ENCODE results near the gene UQCC2. TPM values are rescaled to one million over a fixed set of nuclear protein-coding genes. Genes with fewer than 3 reads are reported as not detected.

UQCC2 gene
- total and polyA plus RNA-seq, 2 of the 8 experiments (the other 6 are each of a cell fraction or from before 2014, with no cell fraction given), result 52.1 to 104 TPM

GRCh38 chr6:33662318-33662717 lies 49.2 kb downstream of the UQCC2 start:
- no peaks in the 10 kb centered on the region for H3K79me1 ChIP-seq (ENCODE audit: low read depth, low read length)
- peaks cover 3 to 7% (median 3%) of the 10 kb centered on the region in 4 experiments; a peak in 6 of 8 replicates for H3K36me3 ChIP-seq (ENCODE audit: control insufficient read depth in 2 of 4, insufficient read depth in 4 of 4, low read length in 3 of 4)
- no peak overlapping the region for H2AK5ac ChIP-seq (ENCODE audit: low read depth, low read length)
- no peak overlapping the region for H3K23ac ChIP-seq (ENCODE audit: insufficient read length)
- H3K27me3 ChIP-seq (replicated peaks in 1 of 4; ENCODE audit: control insufficient read depth in 3 of 4, extremely low read depth in 1 of 4, insufficient read depth in 3 of 4, low read length in 3 of 4), result no peaks in the 10 kb centered on the region
- WGBS, 2 experiments (ENCODE audit: extremely low coverage in 1 of 2, insufficient coverage in 1 of 2, insufficient read length in 1 of 2, insufficient replicate concordance in 2 of 2, low coverage in 1 of 2, low lambda C conversion rate in 2 of 2, missing lambda C conversion rate in 1 of 2), result 84% methylated on average over 11 of the region's 11 CpGs; no CpG with 5 or more reads in 1 of the 2 experiments
- no peak overlapping the region for H2BK20ac ChIP-seq (ENCODE audit: low read length)
- no peak for DNase-seq (ENCODE audit: low read depth in 1 of 2, low spot score in 2 of 2)
- H3K27ac ChIP-seq (ENCODE audit: low read depth, low read length), result no peak overlapping the region
- H3K4me2 ChIP-seq (ENCODE audit: insufficient read depth in 1 of 2, low read depth in 2 of 2, low read length in 2 of 2), result no peak overlapping the region
- POLR2A ChIA-PET (ENCODE audit: partially characterized antibody), result interaction anchor here (0.7 kb wide), 1 partner anchor 72 kb away, joined by 3 read pairs; no protein-coding TSS in a partner anchor
- CTCF ChIA-PET (ENCODE audit: partially characterized antibody), result interaction anchor here (0.7 to 12.7 kb wide), 6 partner anchors 7 to 438 kb away, joined by 3 to 102 read pairs (median 4); no protein-coding TSS in a partner anchor
- no peak overlapping the region for H2BK12ac ChIP-seq (ENCODE audit: low read depth, low read length)
- H3K4ac ChIP-seq (replicated peaks; ENCODE audit: insufficient read length, low read depth, low read length), result no peak overlapping the region
- H4K5ac ChIP-seq (ENCODE audit: insufficient read length, low read depth, low read length), result no peak overlapping the region
- no peak overlapping the region for H2BK15ac ChIP-seq (ENCODE audit: low read length)
- no peaks in the 10 kb centered on the region for H3K23me2 ChIP-seq (ENCODE audit: low read depth, low read length)
- no peak for FAIRE-seq
- no peak overlapping the region for H2BK120ac ChIP-seq (replicated peaks; ENCODE audit: low read depth, low read length)
- H3K18ac ChIP-seq (ENCODE audit: extremely low read depth, low read length), result no peak overlapping the region
- H3K56ac ChIP-seq (replicated peaks; ENCODE audit: insufficient read length, low read depth, low read length), result no peak overlapping the region
- no peak overlapping the region for H3K4me3 ChIP-seq (ENCODE audit: extremely low read depth in 1 of 4, insufficient read depth in 2 of 4, low read depth in 3 of 4, low read length in 4 of 4)
- peaks cover 0 to 5% of the 10 kb centered on the region in 2 experiments for H4K20me1 ChIP-seq (replicated peaks in 1 of 2; ENCODE audit: control insufficient read depth in 1 of 2, insufficient read depth in 2 of 2, low read length in 2 of 2)
- H3K9me3 ChIP-seq (ENCODE audit: insufficient read depth in 2 of 2, low read depth in 1 of 2, low read length in 1 of 2), result no peaks in the 10 kb centered on the region
- H3K79me2 ChIP-seq (ENCODE audit: control insufficient read depth in 1 of 2, insufficient read depth in 2 of 2, low read length in 2 of 2), result no peaks in the 10 kb centered on the region
- no peak overlapping the region for H4K91ac ChIP-seq (replicated peaks; ENCODE audit: insufficient read length, low read length)
- H3K4me1 ChIP-seq (replicated peaks in 1 of 4; ENCODE audit: control insufficient read depth in 3 of 4, insufficient read depth in 4 of 4, low read length in 3 of 4), result 0 out of 7 replicates have a peak, but pooled peaks cover 0 to 3% (median 0%) of the 10 kb centered on the region in 4 experiments
- no peak overlapping the region for H2BK5ac ChIP-seq (ENCODE audit: low read depth, low read length)
- H3K14ac ChIP-seq (ENCODE audit: insufficient read length), result no peak overlapping the region
- H4K8ac ChIP-seq (ENCODE audit: extremely low read depth, insufficient read depth, low read length), result peak overlapping the region; percentile 46; the same call in 1 of the 2 replicates
- no peak overlapping the region for H3K9ac ChIP-seq (replicated peaks in 1 of 4; ENCODE audit: extremely low read depth in 1 of 4, low read depth in 3 of 4, low read length in 3 of 4)
- H2AFZ ChIP-seq (ENCODE audit: low read length), result no peak overlapping the region
- TF ChIP-seq RFX5 (IDR thresholded peaks at IDR 0.05; ENCODE audit: borderline replicate concordance, low read depth, low read length) (no peak), YY1 (IDR thresholded peaks at IDR 0.05; ENCODE audit: low read depth, low read length) (no peak), CEBPB (IDR thresholded peaks at IDR 0.05; ENCODE audit: low read depth, low read length) (no peak), FOSL1 (IDR thresholded peaks at IDR 0.05; ENCODE audit: insufficient read depth, low read depth, low read length) (no peak), CHD1 (IDR thresholded peaks at IDR 0.05; ENCODE audit: low read depth, low read length) (no peak), POLR2A (IDR thresholded peaks at IDR 0.05; ENCODE audit: control extremely low read depth in 1 of 2, low read depth in 2 of 2, low read length in 2 of 2) (no peak), CTBP2 (IDR thresholded peaks at IDR 0.05; ENCODE audit: borderline replicate concordance, insufficient read depth, insufficient read length, low read length) (no peak), TAF7 (optimal IDR thresholded peaks at IDR 0.05; ENCODE audit: borderline replicate concordance, low read depth, low read length) (no peak), SIX5 (IDR thresholded peaks at IDR 0.05; ENCODE audit: low read depth, low read length) (no peak), EGR1 (IDR thresholded peaks at IDR 0.05; ENCODE audit: borderline replicate concordance, low read depth, low read length) (no peak), SUZ12 (IDR thresholded peaks at IDR 0.05; ENCODE audit: low read length) (no peak), BRCA1 (IDR thresholded peaks at IDR 0.05; ENCODE audit: low read depth, low read length) (no peak), RAD21 (IDR thresholded peaks at IDR 0.05 in 1 of 2, conservative IDR thresholded peaks at IDR 0.05 in 1 of 2; ENCODE audit: low read depth in 2 of 2, low read length in 2 of 2) (no peak), GABPA (IDR thresholded peaks at IDR 0.05; ENCODE audit: borderline replicate concordance, insufficient read depth, low read length) (no peak), HDAC6 (IDR thresholded peaks at IDR 0.05; ENCODE audit: low read depth, low read length) (no peak)
